VCaP (cell line): ENCODE results near the gene DLG2.
A peak's percentile ranks its signal among the peaks of the same experiment; 100 is the strongest.

ENCODE experiments used
- H3K27ac ChIP-seq: fragments of 450-650 bp; 2 replicates; pipeline ENCODE4 v1.5.1; 2017
- TF ChIP-seq, protein P1 (sequence below): fragments of 450-650 bp; conservative IDR thresholded peaks from 2 replicates; pipeline ENCODE4 v1.5.1; 2017; ENCODE audit warnings: mild to moderate bottlenecking, moderate library complexity

DLG2 gene

GRCh38 chr11:83836883-83837654 lies 1790.1 kb downstream of the DLG2 start:
- TF ChIP-seq, protein P1, sequence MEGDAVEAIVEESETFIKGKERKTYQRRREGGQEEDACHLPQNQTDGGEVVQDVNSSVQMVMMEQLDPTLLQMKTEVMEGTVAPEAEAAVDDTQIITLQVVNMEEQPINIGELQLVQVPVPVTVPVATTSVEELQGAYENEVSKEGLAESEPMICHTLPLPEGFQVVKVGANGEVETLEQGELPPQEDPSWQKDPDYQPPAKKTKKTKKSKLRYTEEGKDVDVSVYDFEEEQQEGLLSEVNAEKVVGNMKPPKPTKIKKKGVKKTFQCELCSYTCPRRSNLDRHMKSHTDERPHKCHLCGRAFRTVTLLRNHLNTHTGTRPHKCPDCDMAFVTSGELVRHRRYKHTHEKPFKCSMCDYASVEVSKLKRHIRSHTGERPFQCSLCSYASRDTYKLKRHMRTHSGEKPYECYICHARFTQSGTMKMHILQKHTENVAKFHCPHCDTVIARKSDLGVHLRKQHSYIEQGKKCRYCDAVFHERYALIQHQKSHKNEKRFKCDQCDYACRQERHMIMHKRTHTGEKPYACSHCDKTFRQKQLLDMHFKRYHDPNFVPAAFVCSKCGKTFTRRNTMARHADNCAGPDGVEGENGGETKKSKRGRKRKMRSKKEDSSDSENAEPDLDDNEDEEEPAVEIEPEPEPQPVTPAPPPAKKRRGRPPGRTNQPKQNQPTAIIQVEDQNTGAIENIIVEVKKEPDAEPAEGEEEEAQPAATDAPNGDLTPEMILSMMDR = peak; percentile 96

GRCh38 chr11:83836065-83836464 lies 1791.1 kb downstream of the DLG2 start:
- TF ChIP-seq, protein P1 = no peak

More at GRCh38 chr11:83836883-83837654, 1790.1 kb downstream of the DLG2 start:
- no peak overlapping the region for H3K27ac ChIP-seq

GRCh38 chr11:83835423-83835822 lies 1791.7 kb downstream of the DLG2 start:
- TF ChIP-seq, protein P1 = no peak
- no peak overlapping the region for H3K27ac ChIP-seq

More at GRCh38 chr11:83836065-83836464, 1791.1 kb downstream of the DLG2 start:
- no peak overlapping the region for H3K27ac ChIP-seq

- TF ChIP-seq, protein P1 = no peak
- no peak overlapping the region for H3K27ac ChIP-seq
Observed at GRCh38 chr11:83831929-83832328, 1795.2 kb downstream of the DLG2 start.

- TF ChIP-seq, protein P1 = peak; percentile 83
- no peak overlapping the region for H3K27ac ChIP-seq
Observed at GRCh38 chr11:83827940-83828554, 1799.1 kb downstream of the DLG2 start.

DNA sequence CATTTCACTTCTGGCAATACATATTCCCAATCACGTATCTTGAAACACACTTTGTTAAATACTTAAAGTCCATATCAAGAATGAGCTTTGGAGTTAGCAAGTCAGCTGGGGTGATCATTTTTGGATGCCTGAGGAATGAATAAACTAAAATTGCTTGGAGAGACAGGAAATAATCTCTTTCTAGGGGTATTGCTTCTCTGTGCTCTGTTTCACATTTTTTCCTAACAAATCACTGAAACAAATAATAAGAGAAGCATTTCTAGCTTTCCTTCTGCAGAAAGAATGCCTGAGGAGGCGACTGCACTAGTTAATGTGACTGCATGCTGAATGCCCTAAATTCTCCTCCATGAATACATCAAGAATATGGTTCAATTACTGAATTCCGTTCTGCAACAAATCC lies 1799.6 kb downstream of the DLG2 start:
- TF ChIP-seq, protein P1 = no peak
- H3K27ac ChIP-seq = no peak overlapping the region

DNA sequence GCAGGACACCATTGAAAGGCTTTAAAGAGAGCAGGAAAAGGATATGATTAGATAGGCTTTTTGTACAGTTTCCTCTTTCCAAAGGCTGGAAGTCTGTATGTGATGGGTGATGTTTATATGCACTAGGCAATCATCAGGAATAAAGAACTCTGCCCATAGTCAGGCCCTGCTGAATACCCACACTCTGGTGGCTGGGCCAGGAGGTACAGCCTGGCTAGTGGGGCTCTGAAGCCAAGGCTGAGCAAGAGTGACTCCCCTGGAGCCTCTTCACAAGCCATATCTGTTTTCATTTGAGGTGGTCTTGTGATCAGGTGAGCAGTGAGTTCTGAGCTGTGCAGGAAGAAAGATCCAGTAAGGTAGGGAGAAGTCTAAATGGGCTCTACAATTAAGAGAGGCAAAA lies 1801.1 kb downstream of the DLG2 start:
- H3K27ac ChIP-seq = no peak overlapping the region
- TF ChIP-seq, protein P1 = no peak
